Measurements from ENCODE around the gene LDAH. TPM values are rescaled to one million over a fixed set of nuclear protein-coding genes. Genes with fewer than 3 reads are reported as not detected.

Gene LDAH
- total RNA-seq, 1 donor from 2014 or later = 11.6 TPM

DNA sequence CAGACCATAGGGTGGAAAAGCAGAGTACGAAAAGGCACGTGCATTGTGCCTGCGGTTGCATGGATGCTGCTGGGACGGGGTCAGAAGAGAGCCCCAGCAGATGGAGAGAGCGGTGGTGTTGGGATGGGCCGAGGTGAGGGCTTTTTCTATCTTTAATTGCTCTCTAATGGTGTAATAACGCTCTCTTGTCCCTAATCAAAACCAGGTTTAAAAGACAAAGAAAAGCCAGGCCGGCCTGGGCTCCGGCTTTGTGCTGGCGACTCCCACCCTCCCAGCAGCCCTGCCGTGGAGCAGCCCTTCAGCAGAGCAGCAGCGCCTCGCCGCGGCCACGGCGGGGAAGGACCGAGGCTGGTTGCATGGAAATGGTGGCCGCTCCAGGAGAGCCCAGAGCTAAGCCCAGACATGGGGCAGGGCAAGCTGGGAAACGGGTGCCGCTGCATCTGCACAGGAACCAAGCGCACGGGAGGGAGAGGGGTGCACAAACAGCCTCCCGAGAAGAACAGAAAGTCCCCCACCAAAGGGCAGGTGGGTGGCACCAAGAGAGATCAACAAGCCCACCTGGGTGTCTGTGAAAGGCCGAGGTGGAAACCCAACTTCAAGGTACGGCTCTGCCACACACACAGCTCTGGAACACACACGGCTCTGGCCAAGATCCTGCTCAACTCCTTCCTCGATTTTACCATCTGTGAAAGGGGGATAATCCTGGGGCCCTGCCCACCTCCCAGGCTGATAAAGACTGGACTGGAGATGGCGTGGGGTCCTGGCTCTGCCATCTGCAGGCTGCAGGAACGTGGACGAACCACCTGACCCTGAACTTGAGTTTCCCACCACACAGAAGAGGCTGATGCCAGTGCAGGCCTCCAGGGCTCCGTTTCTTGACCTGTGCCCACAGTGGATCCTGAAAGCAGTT is 187.0 kb downstream of the LDAH start:
- DNase-seq = peak; percentile 93

- DNase-seq = no peak
These were observed 187.8 kb downstream of the LDAH start for GRCh38 chr2:20635113-20635510.

- no peak for DNase-seq
These were observed 188.3 kb downstream of the LDAH start for GRCh38 chr2:20634507-20635112.

Other genes starting within 250 kb of the LDAH start
- 13.7 TPM for gene HS1BP3, start 172.0 kb downstream of the LDAH start, total RNA-seq
- gene GDF7, start 156.0 kb downstream of the LDAH start, total RNA-seq = 0.82 TPM
- gene APOB, start 221.0 kb upstream of the LDAH start, total RNA-seq = under 0.01 TPM